ENCODE data around the gene NSD1. TPM values are rescaled to one million over a fixed set of nuclear protein-coding genes. Genes with fewer than 3 reads are reported as not detected.

The NSD1 gene
- total and polyA plus RNA-seq, 7 donors = 6.0 to 56.2 (median 38.5) TPM

DNA sequence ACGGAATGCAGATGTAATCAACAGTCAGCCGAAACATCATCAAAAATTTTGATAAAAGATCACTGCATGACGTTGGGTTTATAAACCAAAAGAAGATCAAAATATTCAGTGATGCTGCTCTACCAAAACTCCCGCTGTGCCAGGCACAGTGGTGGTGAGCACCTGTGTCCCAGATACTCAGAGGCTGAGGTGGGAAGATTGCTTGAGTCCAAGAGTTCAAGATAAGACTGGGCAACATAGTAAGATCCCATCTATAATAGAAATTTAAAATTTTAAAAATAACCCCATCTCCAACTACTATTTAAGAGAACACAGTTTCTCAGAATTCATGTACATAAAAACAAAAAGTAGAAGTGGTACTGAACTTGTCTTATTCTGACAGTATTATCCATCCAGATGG lies 214.1 kb downstream of the NSD1 start:
- H3K4me3 ChIP-seq = no peak overlapping the region
- H3K9me3 ChIP-seq = no peaks in the 10 kb centered on the region
- H3K36me3 ChIP-seq (ENCODE audit: insufficient read depth in 1 of 2, low read depth in 1 of 2) = peaks cover 9 to 37% of the 10 kb centered on the region in 2 donors
- intact Hi-C loops (cut with DNase I) = no loop called here
- H3K27me3 ChIP-seq (ENCODE audit: insufficient read depth in 3 of 3, low read length in 2 of 3) = no peaks in the 10 kb centered on the region
- WGBS, 3 donors = 88 to 91% (median 90%) methylated on average over 4 of the region's 4 CpGs
- TF ChIP-seq, protein P1, sequence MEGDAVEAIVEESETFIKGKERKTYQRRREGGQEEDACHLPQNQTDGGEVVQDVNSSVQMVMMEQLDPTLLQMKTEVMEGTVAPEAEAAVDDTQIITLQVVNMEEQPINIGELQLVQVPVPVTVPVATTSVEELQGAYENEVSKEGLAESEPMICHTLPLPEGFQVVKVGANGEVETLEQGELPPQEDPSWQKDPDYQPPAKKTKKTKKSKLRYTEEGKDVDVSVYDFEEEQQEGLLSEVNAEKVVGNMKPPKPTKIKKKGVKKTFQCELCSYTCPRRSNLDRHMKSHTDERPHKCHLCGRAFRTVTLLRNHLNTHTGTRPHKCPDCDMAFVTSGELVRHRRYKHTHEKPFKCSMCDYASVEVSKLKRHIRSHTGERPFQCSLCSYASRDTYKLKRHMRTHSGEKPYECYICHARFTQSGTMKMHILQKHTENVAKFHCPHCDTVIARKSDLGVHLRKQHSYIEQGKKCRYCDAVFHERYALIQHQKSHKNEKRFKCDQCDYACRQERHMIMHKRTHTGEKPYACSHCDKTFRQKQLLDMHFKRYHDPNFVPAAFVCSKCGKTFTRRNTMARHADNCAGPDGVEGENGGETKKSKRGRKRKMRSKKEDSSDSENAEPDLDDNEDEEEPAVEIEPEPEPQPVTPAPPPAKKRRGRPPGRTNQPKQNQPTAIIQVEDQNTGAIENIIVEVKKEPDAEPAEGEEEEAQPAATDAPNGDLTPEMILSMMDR (IDR thresholded peaks at IDR 0.05) = no peak
- DNase-seq (no peak), ATAC-seq (no peak)
- H3K27ac ChIP-seq = no peak overlapping the region
- H3K4me1 ChIP-seq = peaks cover 21% of the 10 kb centered on the region

DNA sequence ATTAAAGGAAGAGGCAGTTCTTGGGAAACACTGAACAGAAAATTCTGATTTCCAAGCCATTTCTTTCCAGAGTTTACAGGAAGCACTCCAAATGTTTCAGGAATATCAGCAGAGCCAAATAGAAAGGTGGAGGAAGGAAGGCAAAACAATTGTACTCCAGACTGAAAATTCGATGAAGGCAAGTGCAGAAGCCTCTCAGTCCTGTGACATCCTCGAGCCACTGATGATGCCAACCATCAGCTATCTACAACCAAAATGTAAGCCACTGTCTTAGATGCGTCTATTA lies 215.7 kb downstream of the NSD1 start:
- Histone ChIP-seq H3K9me3 (no peaks in the 10 kb centered on the region), H3K4me3 (peak overlapping the region; percentile 4), H3K4me1 (peaks cover 21% of the 10 kb centered on the region), H3K36me3 (ENCODE audit: insufficient read depth in 1 of 2, low read depth in 1 of 2) (peaks cover 9 to 33% of the 10 kb centered on the region in 2 donors), H3K27me3 (ENCODE audit: insufficient read depth in 3 of 3, low read length in 2 of 3) (no peaks in the 10 kb centered on the region), H3K27ac (no peak overlapping the region)
- ATAC-seq = no peak
- no peak for DNase-seq
- intact Hi-C loops (cut with DNase I) = no loop called here
- 68 to 75% (median 71%) methylated on average over 3 of the region's 3 CpGs for WGBS, 3 donors
- TF ChIP-seq, protein P1 (IDR thresholded peaks at IDR 0.05) = no peak

DNA sequence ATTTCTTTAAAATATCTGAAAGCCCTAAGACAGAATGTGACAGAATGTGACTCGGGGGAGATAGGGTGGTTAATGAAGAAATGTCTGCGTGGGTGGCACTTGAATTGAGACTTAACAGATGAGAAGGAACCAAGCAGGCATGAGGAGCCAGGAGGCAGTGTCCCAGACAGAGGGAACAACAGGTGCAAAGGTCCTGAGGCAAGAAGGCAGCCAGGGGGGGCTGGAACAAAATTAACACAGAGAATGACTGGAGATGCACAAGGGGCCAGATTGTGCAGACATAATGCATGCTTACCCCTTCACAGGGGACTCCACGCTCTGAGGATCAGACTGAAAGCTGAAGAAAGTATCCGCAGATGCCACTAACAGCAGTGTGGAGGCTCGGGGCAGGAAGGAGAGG lies 216.2 kb downstream of the NSD1 start:
- Histone ChIP-seq H3K27me3 (ENCODE audit: insufficient read depth in 3 of 3, low read length in 2 of 3) (no peaks in the 10 kb centered on the region), H3K9me3 (no peaks in the 10 kb centered on the region), H3K27ac (no peak overlapping the region), H3K4me3 (peak overlapping the region; percentile 94), H3K4me1 (peaks cover 21% of the 10 kb centered on the region), H3K36me3 (ENCODE audit: insufficient read depth in 1 of 2, low read depth in 1 of 2) (peaks cover 9 to 28% of the 10 kb centered on the region in 2 donors)
- 81 to 91% (median 88%) methylated on average over 5 of the region's 5 CpGs for WGBS, 3 donors
- no peak for DNase-seq
- intact Hi-C loops (cut with DNase I) = loop anchor here in 1 of 2 donors (5.0 kb wide), 1 partner anchor 37 kb away; the partner anchor contains the start of gene MXD3
- TF ChIP-seq, protein P1 (IDR thresholded peaks at IDR 0.05) = no peak
- no peak for ATAC-seq

Other genes starting within 250 kb of the NSD1 start
- 1 to 10 TPM; 1.7 to 3.1 (median 2.3) TPM for gene HK3, start 234.4 kb upstream of the NSD1 start, total RNA-seq
- 1 to 10 TPM; 1.6 to 2.7 (median 2.6) TPM for gene HK3, start 234.4 kb upstream of the NSD1 start, polyA plus RNA-seq
- gene UIMC1, start 127.0 kb upstream of the NSD1 start, total RNA-seq = 10 to 100 TPM; 12.7 to 40.0 (median 33.5) TPM
- gene UIMC1, start 127.0 kb upstream of the NSD1 start, polyA plus RNA-seq = 10 to 100 TPM; 15.4 to 26.1 (median 18.8) TPM
- 1 to 10 TPM; 3.5 to 7.9 (median 6.8) TPM for gene ZNF346, start 111.1 kb upstream of the NSD1 start, total RNA-seq
- 1 to 10 TPM; 4.8 to 8.3 (median 5.4) TPM for gene ZNF346, start 111.1 kb upstream of the NSD1 start, polyA plus RNA-seq
- 1 to 10 TPM; 3.2 to 6.5 (median 4.3) TPM for gene FGFR4, start 46.9 kb upstream of the NSD1 start, total RNA-seq
- 1 to 10 TPM; 1.6 to 4.6 (median 3.1) TPM for gene FGFR4, start 46.9 kb upstream of the NSD1 start, polyA plus RNA-seq
- 10 to 100 TPM; 14.9 to 21.1 (median 20.1) TPM for gene RAB24, start 169.9 kb downstream of the NSD1 start, total RNA-seq
- 10 to 100 TPM; 29.4 to 38.2 (median 37.4) TPM for gene RAB24, start 169.9 kb downstream of the NSD1 start, polyA plus RNA-seq
- gene PRELID1, start 170.0 kb downstream of the NSD1 start, total RNA-seq = 10 to 100 TPM; 19.9 to 66.8 (median 44.3) TPM
- 100 to 1,000 TPM in 1 of 3 donors, 10 to 100 TPM in 2; 44.3 to 201 (median 56.8) TPM for gene PRELID1, start 170.0 kb downstream of the NSD1 start, polyA plus RNA-seq
- gene MXD3, start 178.1 kb downstream of the NSD1 start, total RNA-seq = 1 to 10 TPM; 2.3 to 4.2 (median 2.8) TPM
- gene MXD3, start 178.1 kb downstream of the NSD1 start, polyA plus RNA-seq = 1 to 10 TPM in 2 of 3 donors, under 1 TPM in 1; 0.80 to 2.1 (median 1.3) TPM
- 10 to 100 TPM; 28.7 to 55.8 (median 43.1) TPM for gene LMAN2, start 217.9 kb downstream of the NSD1 start, total RNA-seq
- 100 to 1,000 TPM; 103 to 193 (median 162) TPM for gene LMAN2, start 217.9 kb downstream of the NSD1 start, polyA plus RNA-seq
- gene RGS14, start 224.2 kb downstream of the NSD1 start, total RNA-seq = 10 to 100 TPM in 3 of 4 donors, 1 to 10 TPM in 1; 5.5 to 23.2 (median 10.5) TPM
- gene RGS14, start 224.2 kb downstream of the NSD1 start, polyA plus RNA-seq = 10 to 100 TPM in 1 of 3 donors, 1 to 10 TPM in 2; 3.6 to 10.0 (median 6.7) TPM